ENCODE measurements around the gene REEP5.

DNA sequence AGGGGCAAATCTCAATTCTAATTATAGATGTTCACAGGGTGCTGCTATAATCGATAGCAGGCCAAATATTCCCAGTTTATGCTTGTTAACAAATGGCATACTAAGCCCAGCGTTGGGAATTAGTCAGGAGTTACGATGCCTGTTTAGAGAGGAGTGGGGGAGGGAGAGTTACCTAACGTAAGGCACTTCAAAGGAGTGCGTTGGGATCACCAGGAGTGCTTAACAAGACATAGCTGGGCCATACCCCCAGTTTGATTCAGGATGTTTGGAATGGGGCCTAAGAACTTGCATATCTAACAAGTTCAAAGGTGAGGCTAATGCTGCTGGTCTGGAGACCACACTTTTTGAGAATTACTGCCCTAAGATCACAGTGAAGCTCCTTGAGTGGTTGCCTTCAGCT is 75.5 kb downstream of the REEP5 start:
- TF ChIP-seq CTCF (IDR thresholded peaks at IDR 0.05) = no peak
- TF ChIP-seq SP1 (CRISPR knock-in tag; conservative IDR thresholded peaks at IDR 0.05) = no peak
- TF ChIP-seq, protein P1, sequence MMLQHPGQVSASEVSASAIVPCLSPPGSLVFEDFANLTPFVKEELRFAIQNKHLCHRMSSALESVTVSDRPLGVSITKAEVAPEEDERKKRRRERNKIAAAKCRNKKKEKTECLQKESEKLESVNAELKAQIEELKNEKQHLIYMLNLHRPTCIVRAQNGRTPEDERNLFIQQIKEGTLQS (CRISPR knock-in tag; conservative IDR thresholded peaks at IDR 0.05) = no peak
- TF ChIP-seq ATF2 (CRISPR knock-in tag; IDR thresholded peaks at IDR 0.05; ENCODE audit: borderline replicate concordance, low read depth) = no peak
- TF ChIP-seq ZNF317 (CRISPR knock-in tag; IDR thresholded peaks at IDR 0.05; ENCODE audit: borderline replicate concordance, low read depth) = no peak
- TF ChIP-seq, protein P2, sequence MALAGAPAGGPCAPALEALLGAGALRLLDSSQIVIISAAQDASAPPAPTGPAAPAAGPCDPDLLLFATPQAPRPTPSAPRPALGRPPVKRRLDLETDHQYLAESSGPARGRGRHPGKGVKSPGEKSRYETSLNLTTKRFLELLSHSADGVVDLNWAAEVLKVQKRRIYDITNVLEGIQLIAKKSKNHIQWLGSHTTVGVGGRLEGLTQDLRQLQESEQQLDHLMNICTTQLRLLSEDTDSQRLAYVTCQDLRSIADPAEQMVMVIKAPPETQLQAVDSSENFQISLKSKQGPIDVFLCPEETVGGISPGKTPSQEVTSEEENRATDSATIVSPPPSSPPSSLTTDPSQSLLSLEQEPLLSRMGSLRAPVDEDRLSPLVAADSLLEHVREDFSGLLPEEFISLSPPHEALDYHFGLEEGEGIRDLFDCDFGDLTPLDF (CRISPR knock-in tag; IDR thresholded peaks at IDR 0.05) = no peak

Measured in WTC11 (cell line).